SH-SY5Y (cell line): ENCODE measurements around the gene GAREM1.

Experiments
- GATA2 ChIP-seq: IDR thresholded peaks from 2 replicates; pipeline ENCODE4 v1.6.1; 2011; ENCODE audit warnings: mild to moderate bottlenecking, low read depth, low read length
- GATA3 ChIP-seq: IDR thresholded peaks from 2 replicates; pipeline ENCODE4 v1.6.1; 2011; ENCODE audit warnings: low read depth, mild to moderate bottlenecking, low read length, moderate library complexity

DNA sequence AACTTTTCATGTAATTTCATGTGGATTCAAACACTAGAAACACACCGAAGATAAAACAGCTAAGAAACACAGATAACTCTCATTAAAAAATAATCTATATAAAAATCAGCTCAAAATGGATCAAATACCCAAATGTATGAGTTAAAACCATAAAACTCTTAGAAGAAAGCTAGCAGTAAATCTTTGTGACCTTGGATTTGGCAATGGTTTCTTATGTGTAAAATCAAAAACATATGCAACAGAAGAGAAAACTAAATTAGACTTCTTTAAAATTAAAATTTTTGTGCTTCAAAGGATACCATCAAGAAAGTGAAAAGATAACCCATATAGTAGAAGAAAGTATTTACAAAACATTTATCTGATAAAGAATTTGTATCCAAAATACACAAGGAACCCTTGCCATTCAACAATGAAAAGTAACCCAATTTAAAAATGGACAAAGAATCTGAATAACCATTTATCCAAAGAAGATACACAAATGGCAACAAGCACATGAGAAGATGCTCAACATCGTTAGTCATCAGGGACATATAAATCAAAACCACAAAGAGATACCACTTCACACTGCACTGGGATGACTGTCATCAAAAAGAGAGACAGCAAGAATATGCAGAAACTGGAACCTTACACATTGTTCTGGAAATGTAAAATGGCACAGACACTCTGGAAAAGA lies 27.5 kb downstream of the GAREM1 start:
- TF ChIP-seq GATA2 (no peak), GATA3 (no peak)
